Activated naive CD8-positive, alpha-beta T cell treated with anti-CD3 and anti-CD28 coated beads for 36 hours (primary cell): Measurements from ENCODE around the gene KCNQ1OT1. TPM values are rescaled to one million over a fixed set of nuclear protein-coding genes. Genes with fewer than 3 reads are reported as not detected.

Source experiments
- DNase-seq: peaks from one replicate; pipeline ENCODE4 v3.0.0; 2021
- H3K27ac Mint-ChIP-seq: one replicate; pipeline ENCODE4 v1.8.0; 2022; ENCODE audit warnings: mild to moderate bottlenecking, moderate library complexity, mixed read lengths
- H3K27me3 Mint-ChIP-seq: one replicate; pipeline ENCODE4 v1.8.0; 2022; ENCODE audit warnings: mild to moderate bottlenecking, mixed read lengths
- H3K36me3 Mint-ChIP-seq: one replicate; pipeline ENCODE4 v1.8.0; 2021; ENCODE audit warnings: mild to moderate bottlenecking, mixed read lengths
- H3K4me1 Mint-ChIP-seq: one replicate; pipeline ENCODE4 v1.8.0; 2021; ENCODE audit warnings: mixed read lengths
- H3K4me3 Mint-ChIP-seq: one replicate; pipeline ENCODE4 v1.8.0; 2022; ENCODE audit warnings: mild to moderate bottlenecking, moderate library complexity, mixed read lengths
- H3K9me3 Mint-ChIP-seq: one replicate; pipeline ENCODE4 v1.8.0; 2022; ENCODE audit warnings: mixed read lengths
- total RNA-seq, 2 experiments: library from RNA; stranded (reverse); gene quantifications; one replicate each; pipeline ENCODE4 v1.2.3, GENCODE V29; 2021

KCNQ1OT1 gene
- total RNA-seq, 2 experiments from 2014 or later: 0.12 to 0.14 TPM

- DNase-seq: no peak
- Mint-ChIP-seq H3K27ac (no peak overlapping the region), H3K9me3 (no peaks in the 10 kb centered on the region), H3K4me1 (no peaks in the 10 kb centered on the region), H3K4me3 (no peak overlapping the region), H3K27me3 (no peaks in the 10 kb centered on the region), H3K36me3 (no peaks in the 10 kb centered on the region)
Measured at GRCh38 chr11:2584434-2584811, 115.4 kb downstream of the KCNQ1OT1 start.

- Mint-ChIP-seq H3K4me1 (no peaks in the 10 kb centered on the region), H3K36me3 (no peaks in the 10 kb centered on the region), H3K9me3 (no peaks in the 10 kb centered on the region), H3K4me3 (no peak overlapping the region), H3K27ac (no peak overlapping the region), H3K27me3 (no peaks in the 10 kb centered on the region)
- no peak for DNase-seq
Measured at GRCh38 chr11:2583605-2583958, 116.2 kb downstream of the KCNQ1OT1 start.

- no peaks in the 10 kb centered on the region for H3K27me3 Mint-ChIP-seq
- no peaks in the 10 kb centered on the region for H3K9me3 Mint-ChIP-seq
- no peak for DNase-seq
- H3K4me3 Mint-ChIP-seq: no peak overlapping the region
- H3K4me1 Mint-ChIP-seq: no peaks in the 10 kb centered on the region
- no peaks in the 10 kb centered on the region for H3K36me3 Mint-ChIP-seq
- H3K27ac Mint-ChIP-seq: no peak overlapping the region
Measured at GRCh38 chr11:2582946-2583604, 116.7 kb downstream of the KCNQ1OT1 start.

GRCh38 chr11:2582351-2582945 is 117.3 kb downstream of the KCNQ1OT1 start:
- no peaks in the 10 kb centered on the region for H3K36me3 Mint-ChIP-seq
- no peaks in the 10 kb centered on the region for H3K27me3 Mint-ChIP-seq
- H3K4me3 Mint-ChIP-seq: no peak overlapping the region
- no peaks in the 10 kb centered on the region for H3K4me1 Mint-ChIP-seq
- H3K9me3 Mint-ChIP-seq: no peaks in the 10 kb centered on the region
- no peak for DNase-seq
- no peak overlapping the region for H3K27ac Mint-ChIP-seq

- Mint-ChIP-seq H3K27ac (no peak overlapping the region), H3K4me3 (no peak overlapping the region), H3K4me1 (no peaks in the 10 kb centered on the region), H3K36me3 (no peaks in the 10 kb centered on the region), H3K9me3 (no peaks in the 10 kb centered on the region), H3K27me3 (no peaks in the 10 kb centered on the region)
- DNase-seq: no peak
Measured at GRCh38 chr11:2581931-2582350, 117.9 kb downstream of the KCNQ1OT1 start.

- no peak for DNase-seq
- Mint-ChIP-seq H3K27ac (no peak overlapping the region), H3K36me3 (no peaks in the 10 kb centered on the region), H3K27me3 (no peaks in the 10 kb centered on the region), H3K4me3 (no peak overlapping the region), H3K9me3 (no peaks in the 10 kb centered on the region), H3K4me1 (no peaks in the 10 kb centered on the region)
Measured at GRCh38 chr11:2581151-2581930, 118.5 kb downstream of the KCNQ1OT1 start.

GRCh38 chr11:2580571-2581001 is 119.2 kb downstream of the KCNQ1OT1 start:
- no peak for DNase-seq
- Mint-ChIP-seq H3K9me3 (no peaks in the 10 kb centered on the region), H3K27me3 (no peaks in the 10 kb centered on the region), H3K4me1 (no peaks in the 10 kb centered on the region), H3K4me3 (no peak overlapping the region), H3K27ac (no peak overlapping the region), H3K36me3 (no peaks in the 10 kb centered on the region)

GRCh38 chr11:2580061-2580421 is 119.8 kb downstream of the KCNQ1OT1 start:
- no peak overlapping the region for H3K4me3 Mint-ChIP-seq
- H3K4me1 Mint-ChIP-seq: no peaks in the 10 kb centered on the region
- H3K9me3 Mint-ChIP-seq: no peaks in the 10 kb centered on the region
- DNase-seq: no peak
- H3K27me3 Mint-ChIP-seq: no peaks in the 10 kb centered on the region
- H3K36me3 Mint-ChIP-seq: no peaks in the 10 kb centered on the region
- no peak overlapping the region for H3K27ac Mint-ChIP-seq

GRCh38 chr11:2579315-2580060 is 120.3 kb downstream of the KCNQ1OT1 start:
- no peak overlapping the region for H3K27ac Mint-ChIP-seq
- no peaks in the 10 kb centered on the region for H3K27me3 Mint-ChIP-seq
- DNase-seq: no peak
- H3K4me3 Mint-ChIP-seq: no peak overlapping the region
- no peaks in the 10 kb centered on the region for H3K4me1 Mint-ChIP-seq
- H3K36me3 Mint-ChIP-seq: no peaks in the 10 kb centered on the region
- no peaks in the 10 kb centered on the region for H3K9me3 Mint-ChIP-seq

GRCh38 chr11:2578929-2579270 is 120.9 kb downstream of the KCNQ1OT1 start:
- H3K4me3 Mint-ChIP-seq: no peak overlapping the region
- H3K36me3 Mint-ChIP-seq: no peaks in the 10 kb centered on the region
- no peaks in the 10 kb centered on the region for H3K9me3 Mint-ChIP-seq
- no peaks in the 10 kb centered on the region for H3K27me3 Mint-ChIP-seq
- H3K4me1 Mint-ChIP-seq: no peaks in the 10 kb centered on the region
- no peak for DNase-seq
- H3K27ac Mint-ChIP-seq: no peak overlapping the region

- Mint-ChIP-seq H3K9me3 (no peaks in the 10 kb centered on the region), H3K36me3 (no peaks in the 10 kb centered on the region), H3K4me1 (no peaks in the 10 kb centered on the region), H3K4me3 (no peak overlapping the region), H3K27ac (no peak overlapping the region), H3K27me3 (no peaks in the 10 kb centered on the region)
- no peak for DNase-seq
Measured at GRCh38 chr11:2577991-2578928, 121.5 kb downstream of the KCNQ1OT1 start.

GRCh38 chr11:2577031-2577990 is 122.5 kb downstream of the KCNQ1OT1 start:
- H3K9me3 Mint-ChIP-seq: no peaks in the 10 kb centered on the region
- no peak overlapping the region for H3K4me3 Mint-ChIP-seq
- no peaks in the 10 kb centered on the region for H3K36me3 Mint-ChIP-seq
- no peak overlapping the region for H3K27ac Mint-ChIP-seq
- no peak for DNase-seq
- H3K4me1 Mint-ChIP-seq: no peaks in the 10 kb centered on the region
- no peaks in the 10 kb centered on the region for H3K27me3 Mint-ChIP-seq

- H3K4me1 Mint-ChIP-seq: no peaks in the 10 kb centered on the region
- no peak for DNase-seq
- H3K36me3 Mint-ChIP-seq: no peaks in the 10 kb centered on the region
- H3K27me3 Mint-ChIP-seq: no peaks in the 10 kb centered on the region
- H3K27ac Mint-ChIP-seq: no peak overlapping the region
- no peaks in the 10 kb centered on the region for H3K9me3 Mint-ChIP-seq
- no peak overlapping the region for H3K4me3 Mint-ChIP-seq
Measured at GRCh38 chr11:2576549-2576948, 123.2 kb downstream of the KCNQ1OT1 start.

- DNase-seq: no peak
- Mint-ChIP-seq H3K27me3 (no peaks in the 10 kb centered on the region), H3K4me3 (no peak overlapping the region), H3K36me3 (no peaks in the 10 kb centered on the region), H3K27ac (no peak overlapping the region), H3K4me1 (no peaks in the 10 kb centered on the region), H3K9me3 (no peaks in the 10 kb centered on the region)
Measured at GRCh38 chr11:2576111-2576510, 123.7 kb downstream of the KCNQ1OT1 start.
